Activated CD4-positive, alpha-beta T cell treated with anti-CD3 and anti-CD28 coated beads, Interleukin-2, Interleukin-4, amounts not matched to agents 100 ng/mL and 50 ng/mL, durations not matched to agents 16 hours and 8 hours (primary cell): ENCODE results near the gene CHST8.

Source experiments
- DNase-seq: peaks from one replicate; pipeline ENCODE4 v3.0.0-alpha.2; 2020; ENCODE audit warnings: low spot score

Gene CHST8

DNA sequence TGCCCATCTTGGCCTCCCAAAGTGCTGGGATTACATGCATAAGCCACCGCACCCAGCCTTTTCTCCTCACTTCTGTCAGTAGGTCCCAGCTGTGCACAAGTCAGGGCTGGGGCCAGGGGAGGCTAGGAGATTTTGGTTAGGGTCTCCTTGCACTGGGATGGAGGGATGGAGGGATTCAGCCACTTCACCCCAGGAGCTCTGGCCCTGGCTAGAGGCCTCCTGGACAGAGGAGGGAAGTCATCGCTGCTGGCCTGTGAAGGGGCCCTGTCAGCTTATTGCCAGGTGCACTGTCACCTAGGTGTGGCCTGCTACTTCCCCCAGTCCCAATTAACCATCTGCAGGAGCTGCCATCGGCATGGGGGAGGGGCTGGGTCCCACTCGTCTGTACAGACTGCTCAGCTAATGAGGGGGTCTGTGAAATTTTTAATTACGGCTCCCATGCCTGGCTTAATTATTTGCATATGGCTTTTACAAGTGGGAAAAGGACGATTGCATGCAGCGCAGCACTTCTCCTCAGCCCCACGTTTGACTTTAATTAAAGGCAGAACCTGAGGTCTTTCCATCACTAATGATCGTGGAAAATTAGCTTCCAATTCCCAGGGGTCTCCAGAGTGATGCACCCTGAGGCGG, 52.4 kb downstream of the CHST8 start:
- DNase-seq = no peak

DNA sequence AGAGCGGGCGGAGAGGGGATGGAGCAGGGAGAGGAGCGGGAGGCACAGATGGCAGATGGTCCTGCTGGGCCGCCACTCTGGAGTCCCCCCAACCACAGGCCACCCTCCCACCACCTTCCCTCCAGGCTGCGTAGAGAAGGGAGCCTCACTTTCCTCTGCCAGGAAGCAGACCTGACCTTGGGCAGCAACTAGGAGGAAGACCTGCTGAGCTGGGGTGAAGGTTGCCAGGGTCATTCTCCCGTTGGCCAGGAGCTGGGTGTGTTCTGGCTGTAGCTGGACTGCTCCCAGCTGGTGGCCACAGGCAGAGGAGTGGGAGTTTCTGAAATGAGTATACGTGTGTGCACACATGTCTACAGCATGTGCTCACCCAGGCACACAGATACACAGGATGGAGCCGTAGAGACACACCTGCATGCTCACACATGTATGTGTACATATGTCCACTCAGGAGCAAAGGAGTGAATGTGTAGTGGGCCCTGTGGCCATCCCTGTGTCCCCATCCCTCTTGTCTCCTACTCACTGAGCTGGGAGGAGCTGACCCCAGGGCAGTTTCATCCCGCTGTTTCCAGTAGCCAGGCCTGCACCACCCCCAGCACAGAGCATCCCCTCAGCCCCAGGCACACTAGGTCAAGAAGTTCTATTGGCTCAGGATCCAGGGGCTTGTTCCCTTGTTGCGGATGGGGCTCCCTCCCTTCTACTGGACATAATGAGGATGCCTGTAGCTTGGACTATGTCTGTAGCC, 53.0 kb downstream of the CHST8 start:
- DNase-seq = no peak

DNA sequence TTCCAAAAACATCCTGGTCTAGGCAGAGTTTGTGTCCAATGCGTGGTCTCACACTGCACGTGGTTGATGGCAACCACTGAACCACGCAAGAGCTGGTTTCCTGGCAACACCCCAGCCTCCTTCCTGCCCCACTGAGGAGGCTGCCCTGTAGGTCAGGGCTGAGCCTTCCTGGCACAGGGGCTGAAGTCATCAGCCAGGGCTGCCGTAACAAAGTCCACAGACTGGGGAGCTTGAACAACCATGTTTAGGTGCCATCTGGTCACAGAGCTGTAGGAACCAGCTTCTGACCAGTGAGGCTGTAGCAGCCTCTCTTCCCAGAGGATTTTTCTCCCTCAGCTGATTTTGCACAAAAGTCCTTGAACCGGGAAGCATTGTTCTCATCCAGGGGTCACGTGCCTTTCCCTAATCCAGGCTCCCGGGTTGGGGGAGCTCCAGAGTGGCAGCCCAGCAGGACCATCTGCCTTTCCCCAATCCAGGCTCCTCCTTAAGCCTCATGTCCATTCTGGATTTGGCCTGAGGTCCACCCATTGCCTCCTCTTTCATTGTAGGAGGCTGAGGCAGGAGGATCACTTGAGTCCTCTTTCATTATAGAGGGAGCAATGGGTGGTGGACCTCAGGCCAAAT, 53.9 kb downstream of the CHST8 start:
- DNase-seq = no peak

DNA sequence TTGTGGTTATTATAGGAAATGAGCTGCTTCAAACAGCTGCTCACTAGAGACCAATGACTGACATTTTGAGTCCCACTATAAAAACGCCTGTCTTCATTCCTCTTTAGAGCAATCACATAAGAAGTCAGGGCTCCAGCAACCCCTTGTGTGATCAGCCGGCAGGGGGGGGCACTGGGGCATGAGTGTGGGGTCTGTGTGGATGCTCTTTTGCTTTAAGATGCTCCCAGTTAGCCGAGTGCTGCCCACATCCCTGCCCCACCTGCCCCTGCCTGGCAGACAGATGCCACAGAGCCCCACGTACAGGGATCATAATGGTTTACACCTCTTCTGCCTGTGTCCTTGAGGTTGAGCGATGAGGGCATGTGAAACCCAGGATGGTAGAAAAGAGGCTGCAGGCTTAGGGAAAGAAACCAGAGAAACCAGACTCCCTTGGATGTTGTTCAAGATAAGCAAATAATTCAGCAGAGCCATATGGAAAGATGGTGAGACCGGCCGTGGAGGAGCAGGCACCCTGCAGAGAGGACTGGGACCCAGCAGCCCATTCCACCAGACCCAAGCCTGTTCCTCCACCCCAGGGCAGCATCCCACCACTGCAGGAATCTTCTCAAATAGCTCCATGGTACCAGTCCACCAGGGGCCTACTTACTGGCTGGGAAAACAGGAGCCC, 55.4 kb downstream of the CHST8 start:
- DNase-seq = no peak

DNA sequence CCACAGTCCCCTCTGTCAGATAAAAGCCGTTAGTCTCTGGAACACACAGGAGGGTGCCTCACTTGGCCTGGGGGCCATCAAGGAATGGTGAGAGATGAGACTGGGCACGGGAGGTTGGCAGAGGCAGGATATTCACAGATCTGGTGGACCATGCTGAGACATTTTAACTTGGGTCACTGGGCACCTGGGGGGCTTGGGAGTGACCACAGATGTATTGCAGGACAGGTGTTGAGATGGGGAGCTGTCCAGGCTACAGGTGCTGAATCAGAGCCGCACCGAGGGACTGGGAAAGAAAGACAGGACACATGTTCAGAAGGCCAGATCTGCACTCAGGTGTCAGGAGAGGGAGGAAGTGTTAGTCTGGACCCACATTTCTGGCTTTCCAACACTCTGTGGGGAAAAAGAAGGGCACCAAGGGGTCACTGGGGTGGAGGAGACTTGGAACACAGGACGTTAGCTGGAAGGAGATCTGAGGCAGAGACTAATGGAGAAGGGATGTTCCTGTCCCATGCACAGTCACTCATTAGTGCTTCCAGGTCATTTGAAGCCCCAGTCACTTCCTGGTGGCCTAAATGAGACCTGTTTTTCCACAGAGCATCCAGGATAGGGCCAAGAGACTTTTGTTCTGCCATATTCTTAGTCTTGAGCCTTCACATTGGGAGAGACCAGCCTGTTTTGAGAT, 56.1 kb downstream of the CHST8 start:
- DNase-seq = no peak

DNA sequence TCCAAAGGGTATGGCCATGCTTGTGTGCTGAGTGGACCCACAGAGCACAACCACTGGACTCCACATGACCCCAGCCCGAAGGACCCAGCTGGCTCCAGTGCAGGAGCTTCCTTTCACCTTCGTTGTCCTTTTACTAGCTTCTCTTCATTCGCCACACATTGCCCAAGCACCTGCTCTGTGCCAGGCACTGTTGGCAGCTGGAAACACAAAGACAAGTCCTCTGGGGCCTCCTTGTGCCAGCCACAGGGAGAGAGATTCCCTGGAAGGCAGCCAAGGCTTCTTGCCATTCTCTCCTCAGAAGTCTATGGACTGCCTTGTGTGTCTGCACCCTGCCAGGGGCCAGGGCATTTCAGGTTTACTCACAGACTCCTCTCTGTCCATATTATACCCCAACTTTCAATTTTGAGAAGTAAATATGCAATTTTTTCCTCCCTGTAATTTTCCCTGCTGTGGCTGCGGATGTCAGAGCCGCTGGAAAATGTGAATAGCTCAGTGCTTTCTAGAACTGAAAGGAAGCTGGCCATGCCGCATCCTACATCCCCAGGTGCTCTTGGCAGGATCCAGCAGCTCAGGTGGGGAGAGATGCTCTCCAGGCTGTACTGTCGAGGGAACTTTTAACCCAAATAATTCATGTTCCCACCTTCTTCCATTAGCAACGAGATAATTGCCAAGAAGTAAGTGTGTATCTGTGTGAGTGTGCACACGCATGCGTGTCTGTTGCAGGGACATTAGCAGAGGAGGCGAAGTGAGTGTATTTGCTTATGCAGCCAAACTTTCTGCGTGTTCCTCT, 57.2 kb downstream of the CHST8 start:
- no peak for DNase-seq

DNA sequence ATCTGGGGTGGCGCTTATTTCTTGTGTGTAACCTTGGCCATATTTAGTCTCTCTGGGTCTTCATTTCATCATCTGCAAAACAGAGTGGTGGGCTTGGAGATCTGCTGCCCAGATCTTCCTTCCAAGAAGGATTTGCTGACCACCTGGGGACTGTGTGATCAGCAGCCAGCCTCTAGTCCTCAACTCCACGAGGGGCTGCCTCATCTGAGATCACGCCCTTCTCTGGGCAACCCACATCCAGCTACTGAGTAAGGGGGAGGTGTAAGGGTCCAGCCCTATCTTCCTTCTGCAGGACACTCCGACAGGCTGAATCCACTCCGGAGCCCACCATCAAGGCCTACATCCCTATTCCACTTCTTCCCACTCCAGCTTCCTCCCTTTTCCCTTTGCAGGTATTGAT, 57.9 kb downstream of the CHST8 start:
- no peak for DNase-seq

DNA sequence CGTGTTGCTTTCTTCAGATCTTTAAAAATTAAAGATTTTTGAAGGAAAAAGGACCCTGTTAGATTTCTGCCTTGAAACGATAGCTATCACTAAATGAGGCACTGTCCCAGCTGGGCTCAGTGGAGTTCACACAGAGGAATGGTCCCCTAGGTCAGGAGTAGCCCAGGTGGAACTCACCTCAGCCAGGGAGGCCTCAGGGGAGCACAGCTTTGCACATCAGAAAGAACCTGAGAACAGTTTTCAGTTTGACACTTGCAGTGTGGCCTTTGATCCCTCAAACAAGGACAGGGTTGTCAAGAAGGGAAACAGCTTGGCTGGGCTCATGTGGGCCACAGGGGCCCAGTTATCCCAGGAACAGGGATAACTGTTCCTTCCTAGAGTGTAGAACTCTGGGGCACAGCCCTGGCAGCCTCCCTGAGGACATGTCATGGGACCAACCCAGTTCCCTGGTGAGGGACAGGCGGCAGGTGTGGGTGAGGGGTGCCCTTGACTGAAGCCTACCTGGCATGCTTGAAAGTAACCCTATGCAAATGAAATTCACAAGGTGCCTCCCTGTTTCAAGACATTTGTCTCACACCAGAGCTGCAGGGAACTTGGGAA, 59.4 kb downstream of the CHST8 start:
- no peak for DNase-seq

DNA sequence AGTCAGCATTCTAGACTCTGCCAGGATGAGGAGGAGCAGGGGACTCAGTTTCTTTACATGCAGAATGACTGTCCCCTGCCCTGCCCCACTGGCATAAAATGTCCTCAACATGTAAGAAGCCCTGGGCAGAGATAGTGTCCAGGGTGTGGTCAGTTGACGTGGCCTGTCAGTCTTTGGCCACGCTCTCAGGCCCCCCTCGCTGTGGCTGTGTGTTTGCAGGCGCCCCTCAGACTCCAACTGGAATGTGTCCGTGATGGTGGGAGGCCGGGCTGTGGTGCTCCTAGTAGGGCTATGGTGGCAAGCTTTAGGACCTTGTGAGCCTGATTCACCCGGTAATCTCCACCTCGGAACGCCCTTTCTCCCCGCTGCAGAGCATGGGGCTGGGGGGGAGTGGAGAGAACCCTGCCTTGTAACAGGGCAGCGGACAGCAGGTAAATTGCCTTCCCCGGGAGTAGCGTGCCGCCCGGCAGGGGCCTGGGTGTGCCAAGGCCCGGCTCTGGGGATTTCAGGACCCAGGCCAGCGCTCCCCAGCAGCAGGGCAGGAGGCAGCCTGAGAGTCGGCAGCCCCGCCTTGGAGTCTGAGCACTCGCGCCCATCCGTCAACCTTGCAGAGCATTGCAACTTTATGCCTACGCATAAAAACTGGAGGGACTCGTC, 62.3 kb downstream of the CHST8 start:
- peak; percentile 6 for DNase-seq

DNA sequence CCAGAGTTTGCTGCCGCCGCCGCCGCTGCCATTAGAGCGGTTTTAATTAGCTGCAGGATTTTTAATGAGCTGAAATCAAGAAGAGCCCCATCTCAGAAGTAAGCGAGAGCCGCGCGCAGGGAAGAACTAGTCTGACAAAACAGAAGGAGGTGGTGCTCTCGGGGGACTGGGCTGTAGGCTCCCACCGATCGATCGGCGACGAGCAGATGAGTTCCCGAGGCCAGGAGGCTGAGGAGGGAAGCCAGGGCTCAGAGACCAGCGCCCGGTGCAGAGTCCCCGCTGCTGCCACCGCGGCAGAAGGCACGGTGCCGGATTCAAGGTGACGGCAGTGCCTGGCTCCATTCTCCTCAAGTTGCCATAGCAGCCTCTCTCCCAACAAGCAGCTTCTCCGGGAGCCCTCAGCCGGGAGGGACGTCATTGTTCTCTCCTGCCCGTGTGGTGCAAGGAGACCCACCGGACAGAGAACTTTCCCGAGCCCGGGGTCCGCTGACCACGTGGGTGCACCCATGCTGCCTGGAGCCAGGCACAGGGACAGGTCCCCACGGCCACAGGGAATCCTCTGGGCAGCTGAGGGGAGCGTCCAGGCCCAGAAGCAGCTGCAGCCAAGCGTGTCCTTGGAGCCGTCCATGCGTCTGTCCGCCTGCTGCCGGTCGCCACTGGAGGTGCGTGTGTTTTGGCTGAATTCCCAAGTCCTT, 62.9 kb downstream of the CHST8 start:
- no peak for DNase-seq

DNA sequence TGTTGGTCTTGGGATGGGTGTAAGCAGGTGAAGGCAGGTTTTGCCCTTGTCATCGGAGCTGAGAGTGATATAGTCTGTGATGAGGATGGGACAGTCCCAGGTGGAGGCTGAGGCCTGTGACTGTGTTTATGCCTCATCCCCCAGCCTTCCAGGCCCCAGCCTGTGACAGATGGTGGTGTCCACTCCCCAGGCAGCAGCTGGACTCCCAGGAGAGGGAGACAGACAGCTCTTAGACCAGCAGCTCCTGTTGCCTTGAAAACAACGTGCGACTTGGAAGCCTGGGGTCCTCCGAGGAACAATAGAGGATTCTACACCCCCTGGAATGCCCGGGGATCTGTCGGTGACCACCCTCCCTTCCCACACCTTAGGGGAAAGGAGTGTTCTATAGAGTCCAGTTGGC, 63.8 kb downstream of the CHST8 start:
- DNase-seq = no peak

DNA sequence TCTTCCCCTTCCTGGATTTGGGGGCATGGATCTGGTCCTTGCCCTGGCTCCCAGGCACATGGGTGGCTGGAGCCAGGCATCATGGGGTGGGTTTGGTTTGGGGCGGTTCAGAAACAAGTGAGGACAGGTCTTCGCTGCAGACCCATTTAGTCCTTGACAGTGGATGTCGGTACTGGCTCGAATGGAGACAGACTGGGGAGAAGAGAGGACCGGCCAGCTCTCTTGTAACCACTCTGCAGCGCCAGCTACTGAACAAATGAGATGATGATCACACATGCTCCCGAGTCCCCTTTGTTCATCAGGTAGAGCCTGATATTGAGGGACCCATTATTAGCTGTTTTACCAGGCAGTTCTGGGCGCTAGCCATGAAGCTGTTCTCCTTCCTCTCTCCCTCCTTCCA, 64.5 kb downstream of the CHST8 start:
- no peak for DNase-seq

DNA sequence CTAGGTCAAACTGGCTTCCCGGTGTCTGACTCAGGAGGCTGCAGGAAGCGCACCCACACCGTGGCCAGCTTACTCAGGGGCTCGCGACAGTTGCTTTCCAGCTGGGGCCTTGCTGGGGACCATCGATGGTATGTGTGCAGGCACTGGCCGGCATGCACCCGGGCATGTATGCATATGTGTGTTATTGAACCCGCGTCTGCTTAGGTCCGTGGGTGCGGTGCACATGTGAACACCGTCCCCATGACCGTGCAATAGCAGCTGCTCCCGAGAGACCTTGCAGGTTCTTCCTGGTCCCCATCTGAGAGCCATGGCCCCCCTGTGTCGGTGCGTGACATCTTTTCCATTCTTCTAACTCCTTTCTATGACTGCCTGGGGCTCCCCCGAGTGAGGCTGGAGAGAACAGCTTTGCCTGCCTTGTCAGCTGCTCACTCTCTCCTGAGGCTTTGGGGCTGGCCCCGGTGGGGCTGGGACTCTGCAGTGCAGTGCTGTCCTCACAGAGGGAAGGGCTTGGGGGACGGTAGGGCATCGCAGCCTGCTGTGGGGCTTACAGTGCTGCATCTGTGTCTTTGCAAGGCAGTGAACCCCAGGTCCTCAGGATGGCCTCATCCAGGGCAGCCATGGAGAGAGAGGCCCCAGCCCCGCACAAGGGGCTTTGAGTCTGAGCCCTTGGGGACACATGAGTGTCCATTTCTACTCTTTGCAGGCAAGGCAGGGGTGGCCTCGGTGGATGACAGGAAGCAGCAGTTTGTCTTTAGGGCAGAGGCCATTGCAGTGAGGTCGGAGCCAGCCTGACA, 65.1 kb downstream of the CHST8 start:
- DNase-seq = no peak

DNA sequence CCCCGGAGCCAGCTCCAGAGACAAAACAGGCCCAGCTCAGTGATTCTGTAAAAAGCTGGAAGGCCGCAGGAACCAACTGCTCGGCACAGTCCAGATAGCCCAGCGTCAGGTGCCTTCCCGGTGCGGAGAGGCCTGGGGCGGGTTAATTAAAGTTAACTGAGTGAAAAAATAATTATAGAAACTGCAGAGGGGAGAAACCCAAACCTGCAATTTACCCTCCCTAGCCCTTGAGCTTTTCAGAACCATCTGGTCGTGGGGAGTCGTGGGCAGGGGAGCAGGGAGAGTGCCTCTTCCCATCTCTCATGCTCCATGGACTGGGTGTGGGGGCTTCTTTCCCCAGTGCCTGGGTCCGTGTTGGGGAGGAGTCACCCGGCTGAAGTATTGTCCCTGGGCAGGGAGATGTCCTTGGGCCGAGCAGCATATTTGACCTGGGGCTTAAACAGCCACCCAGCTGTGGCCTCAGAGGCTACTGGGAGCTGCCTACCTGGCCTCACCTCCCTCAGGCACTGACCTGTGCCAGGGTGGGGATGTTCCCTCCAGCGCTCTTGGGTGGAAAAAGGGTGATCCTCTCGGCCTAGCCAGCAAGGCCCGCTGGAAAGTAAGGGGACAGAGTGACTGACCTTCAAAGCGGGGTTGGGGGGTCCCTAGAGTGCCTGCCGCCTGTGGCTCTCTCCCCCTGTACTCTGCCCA, 65.9 kb downstream of the CHST8 start:
- DNase-seq = no peak

DNA sequence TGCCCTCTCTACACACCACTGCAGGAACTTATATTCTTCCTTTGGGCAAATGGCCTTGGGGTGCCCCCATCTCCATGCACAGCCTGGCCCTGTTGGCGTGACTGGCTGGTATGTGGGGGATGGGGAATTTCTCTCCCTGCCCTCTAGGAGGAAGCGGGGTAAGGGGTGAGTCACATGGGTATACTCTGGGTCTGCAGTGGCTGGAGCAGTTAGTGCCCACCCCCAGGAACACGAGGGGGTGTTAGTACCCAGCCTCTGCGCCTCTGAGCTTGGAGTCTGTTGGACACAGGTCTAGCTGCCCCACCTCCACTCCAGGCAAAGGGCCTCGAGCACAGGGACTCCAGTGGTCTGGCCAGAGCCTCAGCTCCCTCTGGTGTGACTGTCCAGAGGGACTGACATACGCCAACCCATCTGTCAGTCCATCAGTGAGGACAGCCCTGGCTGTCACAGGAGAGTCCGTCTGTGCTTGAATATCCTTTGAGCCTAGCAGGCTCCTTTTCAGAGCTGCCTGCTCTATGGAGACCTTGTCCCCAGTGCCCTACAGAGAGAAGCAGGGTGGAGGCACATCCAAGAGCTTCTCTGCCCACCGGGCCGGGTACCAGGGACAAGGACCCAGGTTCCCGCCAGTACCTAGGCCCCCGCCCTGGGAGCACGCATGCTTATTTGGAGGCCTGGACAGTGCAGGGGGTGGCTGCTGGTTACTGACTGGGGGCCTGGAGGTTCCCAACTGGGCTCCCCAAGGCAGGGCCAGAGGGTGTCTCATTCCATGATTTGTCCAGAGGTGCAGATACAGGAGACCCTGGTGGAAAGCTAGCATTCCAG, 66.6 kb downstream of the CHST8 start:
- no peak for DNase-seq

DNA sequence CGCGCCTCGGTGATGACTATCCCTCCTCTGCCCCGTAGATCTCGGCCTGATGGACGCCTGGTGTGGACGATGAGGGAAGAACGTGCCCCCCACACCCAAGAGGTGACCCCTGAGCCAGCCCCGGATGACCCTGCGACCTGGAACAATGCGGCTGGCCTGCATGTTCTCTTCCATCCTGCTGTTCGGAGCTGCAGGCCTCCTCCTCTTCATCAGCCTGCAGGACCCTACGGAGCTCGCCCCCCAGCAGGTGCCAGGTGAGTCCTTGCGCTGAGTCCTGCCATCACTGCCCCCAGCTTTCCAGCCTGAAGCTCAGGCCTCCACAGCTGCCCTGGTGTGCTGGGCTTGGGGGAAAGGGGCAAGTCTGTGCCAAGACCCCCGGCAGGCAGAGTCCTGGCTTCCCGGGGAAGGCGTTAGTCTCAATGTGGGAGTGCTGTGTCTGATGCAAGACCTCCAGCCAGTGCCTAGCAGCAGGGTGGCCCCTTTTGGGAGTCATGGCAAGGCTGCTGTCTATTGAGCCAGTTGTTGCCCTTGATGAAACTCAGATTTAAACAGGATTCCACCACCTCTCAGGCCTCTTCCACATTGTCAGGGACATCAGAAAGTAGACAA, 67.5 kb downstream of the CHST8 start:
- no peak for DNase-seq

DNA sequence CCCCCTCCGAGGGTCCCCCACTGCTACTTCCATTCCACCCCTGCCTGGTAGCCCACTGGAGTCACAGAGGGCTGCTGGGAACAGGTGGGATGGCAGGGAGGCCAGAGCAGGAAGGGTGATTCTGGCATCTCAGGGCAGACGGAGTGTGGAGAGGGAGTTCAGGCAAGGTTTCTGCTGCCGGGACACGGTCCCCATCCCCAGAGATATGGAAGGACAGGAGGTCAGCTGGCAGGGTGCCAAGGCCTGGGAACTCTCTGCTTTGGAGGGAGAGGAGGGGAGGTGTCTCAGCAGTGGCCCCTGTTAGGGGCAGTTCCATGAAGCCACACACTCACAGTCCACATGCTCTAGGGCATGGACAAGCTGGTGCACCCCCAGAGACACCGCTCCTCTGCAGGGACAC, 68.1 kb downstream of the CHST8 start:
- DNase-seq = no peak
